ENCODE data around the gene DOK5.

The DOK5 gene

DNA sequence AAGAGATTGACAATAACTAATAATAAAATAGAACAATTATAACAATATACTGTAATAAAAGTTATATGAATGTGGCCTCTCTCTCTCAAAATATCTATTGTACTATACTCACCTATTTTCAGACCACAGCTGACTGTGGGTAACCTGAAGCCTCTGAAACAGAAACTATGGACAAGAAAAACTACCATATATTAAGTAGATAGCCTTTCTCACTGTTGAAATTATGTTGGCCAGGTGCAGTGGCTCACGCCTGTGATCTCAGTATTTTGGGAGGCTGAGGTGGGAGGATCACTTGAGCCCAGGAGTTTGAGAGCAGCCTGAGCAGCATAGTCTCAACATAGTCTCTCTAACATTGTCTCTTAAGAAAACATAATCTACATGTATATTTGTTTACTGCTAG, 89.9 kb downstream of the DOK5 start:
- DNase-seq = no peak

DNA sequence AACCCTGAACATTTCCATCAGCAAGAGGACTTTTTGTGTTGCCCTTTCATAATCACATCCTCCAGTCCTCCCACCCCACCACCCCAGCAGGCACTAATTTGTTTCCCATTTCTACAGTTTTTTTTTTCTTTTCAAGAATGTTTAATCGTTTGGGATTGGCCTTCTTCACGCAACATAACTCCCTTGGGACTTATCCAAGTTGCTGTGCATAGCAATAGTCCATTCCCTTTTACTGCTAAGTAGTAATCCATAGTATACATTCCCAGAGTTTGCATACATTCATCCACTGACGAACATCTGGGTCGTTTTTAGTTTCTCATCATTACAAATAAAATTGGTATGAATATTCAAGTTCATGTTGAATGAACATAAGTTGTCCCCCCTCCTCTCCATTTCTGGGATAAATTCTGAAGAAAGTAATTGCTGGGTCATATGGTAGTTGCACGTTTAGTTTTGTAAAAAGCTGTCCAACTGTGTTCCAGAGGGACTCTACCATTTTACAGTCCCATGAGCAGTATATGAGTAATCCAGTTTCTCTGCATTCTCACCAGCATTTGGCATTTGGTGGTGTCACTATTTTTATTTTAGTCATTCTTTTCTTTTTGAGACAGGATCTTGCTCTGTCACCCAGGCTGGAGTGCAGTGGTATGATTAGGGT, 90.8 kb downstream of the DOK5 start:
- no peak for DNase-seq

DNA sequence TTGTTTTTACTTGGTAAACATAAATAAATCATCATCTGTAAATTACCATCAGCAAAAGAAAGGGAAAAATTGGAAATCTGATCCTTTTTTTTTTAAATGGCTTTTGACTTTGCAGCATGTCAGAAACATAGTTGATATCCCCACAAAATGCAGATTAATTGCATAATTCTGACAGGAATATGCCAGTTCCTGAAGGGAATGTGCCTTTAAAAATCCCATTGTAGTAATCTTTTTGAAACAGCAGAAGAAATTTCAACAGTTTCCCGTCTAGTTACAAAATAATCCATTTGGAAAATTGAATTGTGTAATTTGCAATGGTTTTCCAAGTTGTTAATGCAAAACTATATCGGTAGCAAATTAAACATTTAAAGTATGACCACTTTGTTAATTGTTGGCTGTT, 95.2 kb downstream of the DOK5 start:
- no peak for DNase-seq

DNA sequence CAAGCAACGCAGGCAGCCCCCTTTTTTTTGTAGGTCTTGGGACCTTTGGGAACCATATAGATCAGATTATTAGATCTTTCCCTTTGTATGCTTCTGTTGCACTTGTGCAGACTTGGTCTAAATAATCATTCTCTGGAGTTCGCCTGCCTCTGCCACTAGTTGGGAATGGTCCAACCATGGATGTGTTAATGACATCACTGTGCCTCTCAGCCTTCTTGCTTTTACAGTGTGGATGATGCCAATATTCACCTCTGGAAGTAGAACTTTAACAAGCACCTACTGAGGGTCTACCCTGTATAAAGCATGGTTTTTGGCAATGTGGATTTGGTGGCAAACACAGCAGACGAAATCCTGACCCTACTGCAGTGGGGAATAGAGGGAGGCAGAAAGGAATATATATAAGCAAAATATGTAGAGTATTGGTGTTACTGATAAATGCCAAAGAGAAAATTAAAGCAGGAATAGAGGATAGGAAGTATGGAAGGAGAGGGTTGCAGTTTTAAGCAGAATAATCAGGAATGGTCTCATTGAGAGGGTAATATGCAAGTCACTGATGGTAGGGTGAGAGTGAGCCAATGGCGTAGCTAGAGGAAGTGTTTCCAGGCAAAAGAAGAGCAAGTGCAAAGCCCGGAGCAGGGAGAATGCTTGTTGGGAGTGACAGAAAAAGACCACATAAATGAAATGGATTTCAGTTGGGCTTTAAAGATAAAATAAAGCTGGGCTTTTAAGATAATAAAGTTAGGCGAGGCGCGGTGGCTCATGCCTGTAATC, 97.5 kb downstream of the DOK5 start:
- DNase-seq = no peak

DNA sequence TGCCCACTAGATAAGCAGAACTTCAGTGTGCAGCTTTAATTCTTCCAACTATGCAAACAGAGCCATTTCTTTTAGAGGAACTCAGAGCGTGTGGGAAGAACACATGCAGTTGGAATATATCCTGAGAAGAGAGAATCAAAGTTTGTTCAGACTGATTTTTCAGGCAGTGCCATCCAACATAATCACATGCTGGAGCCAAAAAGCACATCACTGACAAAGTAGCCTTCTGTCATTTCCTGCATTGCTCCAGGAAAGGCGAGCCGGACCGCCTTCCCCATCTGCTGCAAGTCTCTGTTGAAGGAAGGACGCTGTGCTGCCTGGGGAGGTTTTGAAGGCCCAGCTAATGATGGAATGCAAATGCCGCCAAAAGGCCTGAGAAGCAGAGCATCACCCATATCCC, 98.4 kb downstream of the DOK5 start:
- DNase-seq = no peak

DNA sequence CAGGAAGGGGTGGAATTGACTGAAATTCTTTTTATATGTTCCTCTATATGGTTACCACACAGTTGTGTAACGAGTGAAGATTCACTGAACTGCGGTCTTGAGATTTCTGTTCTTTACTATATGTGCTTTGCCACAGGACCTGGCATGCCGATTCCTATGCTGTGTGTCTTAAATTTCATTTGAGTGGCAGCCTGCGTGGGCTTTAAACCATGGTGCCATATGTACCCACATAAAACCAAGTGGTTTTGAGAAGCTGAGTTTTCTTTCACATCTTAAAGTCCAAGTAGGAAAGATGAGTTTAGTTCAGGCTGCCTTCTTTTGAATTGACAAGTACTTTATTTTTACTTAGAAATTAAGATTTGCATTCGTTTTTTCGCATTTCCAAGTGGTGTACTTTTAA, 101.1 kb downstream of the DOK5 start:
- no peak for DNase-seq

DNA sequence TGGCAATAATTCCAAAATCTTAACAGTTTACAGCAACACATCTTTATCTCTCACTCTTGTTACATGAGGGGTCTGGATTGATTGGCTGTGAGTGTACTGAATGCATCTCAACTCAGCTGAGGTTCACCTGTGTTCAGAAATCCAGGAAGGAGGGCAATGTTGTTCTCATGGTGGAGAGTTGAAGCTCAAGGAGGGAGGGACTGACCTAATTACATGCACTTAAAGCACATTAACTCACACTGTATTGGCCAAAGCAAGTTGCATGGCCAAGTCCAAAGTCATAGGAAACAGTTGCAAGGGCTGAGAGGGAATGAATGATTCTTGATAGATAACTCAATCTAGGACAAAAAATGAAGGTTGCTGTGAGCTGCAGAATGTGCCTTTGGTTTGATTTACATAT, 102.2 kb downstream of the DOK5 start:
- DNase-seq = no peak

DNA sequence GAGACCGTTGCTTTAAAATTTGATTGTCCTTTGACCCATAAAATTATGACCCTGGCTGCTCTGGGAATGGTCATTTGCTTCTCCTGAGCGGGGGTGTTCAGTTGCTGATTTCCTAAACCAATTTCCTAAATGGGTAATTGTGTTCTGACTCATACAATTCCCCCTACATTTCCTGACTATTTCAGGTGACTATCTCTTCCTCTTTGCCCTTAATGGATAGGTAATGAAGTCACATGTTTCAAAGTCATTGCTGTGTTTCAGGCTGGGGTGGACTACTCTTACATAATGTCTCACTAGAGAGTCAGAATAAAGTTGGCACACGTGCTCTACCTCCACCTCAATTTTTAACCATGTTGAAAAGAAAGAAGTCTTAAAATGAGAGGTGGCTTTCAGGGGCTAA, 109.8 kb downstream of the DOK5 start:
- no peak for DNase-seq

DNA sequence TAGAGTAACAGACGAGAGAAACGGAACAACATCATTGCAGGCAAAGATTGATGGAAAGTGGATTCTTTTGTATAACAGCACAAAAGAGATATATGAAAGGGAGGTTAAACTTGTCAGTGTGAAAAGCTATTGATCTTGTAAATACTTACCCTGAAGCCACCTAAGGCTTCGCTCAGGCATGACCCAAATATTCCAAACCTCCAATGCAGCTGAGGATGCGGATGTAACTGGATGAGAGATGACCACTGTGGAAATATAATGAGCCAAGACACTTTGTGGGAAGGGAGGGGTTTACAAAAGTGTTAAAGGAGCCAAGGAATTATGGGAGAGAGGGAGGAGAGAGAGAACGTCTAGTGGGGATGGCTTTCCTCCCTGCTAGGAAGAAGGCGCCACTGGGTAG, 112.0 kb downstream of the DOK5 start:
- no peak for DNase-seq

DNA sequence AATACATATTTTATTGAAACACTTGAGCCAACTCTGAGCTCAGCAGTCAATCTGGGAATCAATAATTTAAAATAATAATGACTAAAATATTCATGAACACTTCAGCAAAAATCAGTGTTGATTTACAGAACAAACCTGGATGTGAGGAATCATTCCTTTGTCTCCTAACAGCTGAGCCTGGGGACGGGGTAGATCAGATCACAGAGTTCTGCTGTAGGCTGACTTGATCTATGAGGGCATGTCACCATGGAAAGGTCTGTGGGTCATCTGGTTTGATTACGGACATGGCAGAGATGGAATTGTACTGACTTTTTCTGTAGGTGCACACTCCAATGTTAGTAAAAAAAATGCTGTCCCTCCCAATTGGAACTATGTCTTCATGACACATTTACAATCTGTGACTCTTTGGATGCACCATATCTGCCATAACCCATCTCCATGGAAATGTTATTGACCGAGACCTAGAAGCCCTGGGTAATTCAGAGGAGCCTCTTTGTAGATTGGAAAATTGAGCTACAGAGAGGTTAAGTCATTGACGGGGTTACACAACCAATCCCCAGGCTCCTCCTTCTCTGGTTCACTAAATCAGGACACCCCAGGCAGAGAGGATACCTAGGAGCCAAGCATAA, 114.1 kb downstream of the DOK5 start:
- DNase-seq = no peak

DNA sequence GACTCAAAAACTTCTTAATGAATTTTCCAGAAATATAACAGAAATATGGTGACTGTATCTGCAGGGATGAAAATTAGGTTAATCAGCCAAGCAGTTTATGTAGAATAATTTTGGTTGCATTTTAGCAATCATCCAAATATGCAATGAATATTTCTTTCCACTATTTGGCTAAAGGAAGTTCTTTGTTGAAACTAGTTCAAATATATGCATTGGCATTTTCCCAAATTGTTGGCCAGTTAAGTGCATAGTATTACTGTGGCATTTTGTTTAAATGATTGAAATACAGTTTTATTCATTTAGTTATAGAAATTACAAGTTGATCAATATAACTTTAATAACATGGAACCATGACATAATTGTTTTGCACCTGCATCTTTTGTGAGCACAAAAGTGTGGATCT, 115.5 kb downstream of the DOK5 start:
- no peak for DNase-seq

DNA sequence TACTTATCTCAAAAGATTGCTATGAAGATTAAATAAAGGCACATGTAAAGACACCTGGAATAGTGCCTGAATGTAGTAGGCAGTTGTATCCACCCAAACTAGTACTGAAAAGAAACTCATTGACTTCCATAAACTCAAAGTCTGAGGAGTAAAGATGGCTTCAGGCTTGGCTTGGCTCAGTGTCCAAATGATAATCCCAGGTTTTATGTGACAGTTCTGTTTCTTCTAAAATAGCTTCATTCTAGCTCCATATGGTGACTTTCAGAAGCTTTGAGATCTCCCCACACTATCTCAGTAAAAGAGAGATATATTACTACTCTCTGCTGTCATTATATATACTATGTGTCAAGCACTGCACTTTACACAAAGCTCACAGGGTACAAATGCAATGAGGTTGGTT, 121.3 kb downstream of the DOK5 start:
- DNase-seq = no peak

DNA sequence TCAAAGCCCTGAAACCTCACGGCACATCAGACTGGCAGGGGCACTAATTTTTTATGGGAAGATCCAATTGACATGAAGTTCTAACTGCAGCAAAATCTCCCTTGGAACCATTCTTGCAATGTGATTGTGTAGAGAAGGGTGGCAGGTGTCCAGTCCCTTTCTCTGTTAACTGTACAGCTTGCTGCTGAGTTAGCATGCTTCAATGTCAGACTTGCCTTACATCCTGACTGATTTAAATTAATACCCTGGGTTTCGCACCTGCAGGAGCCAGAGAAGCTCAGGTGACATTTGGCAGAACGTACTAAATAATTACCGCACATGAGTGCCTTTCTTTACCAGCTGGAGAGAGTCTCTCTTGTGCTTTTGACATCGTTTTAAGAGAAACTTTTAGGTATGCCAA, 123.0 kb downstream of the DOK5 start:
- no peak for DNase-seq

DNA sequence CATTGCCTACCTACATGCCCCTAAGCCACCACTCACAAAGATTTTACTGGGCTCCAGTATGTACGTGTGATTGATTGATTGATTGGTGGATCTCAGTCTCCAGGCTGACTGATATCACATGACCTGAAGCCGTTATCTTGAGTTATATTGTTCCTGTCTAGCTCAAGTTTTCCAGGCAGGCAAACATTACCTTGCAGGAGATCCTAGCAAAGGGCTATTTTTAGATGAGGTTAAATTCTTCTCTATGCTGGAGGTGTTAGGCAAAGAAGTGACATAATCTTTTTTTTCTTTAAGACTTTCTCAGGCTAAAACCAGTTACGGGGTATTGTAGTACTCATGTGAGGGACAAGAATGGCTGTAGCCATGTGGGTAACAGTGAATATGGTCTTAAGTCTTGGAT, 125.2 kb downstream of the DOK5 start:
- no peak for DNase-seq

DNA sequence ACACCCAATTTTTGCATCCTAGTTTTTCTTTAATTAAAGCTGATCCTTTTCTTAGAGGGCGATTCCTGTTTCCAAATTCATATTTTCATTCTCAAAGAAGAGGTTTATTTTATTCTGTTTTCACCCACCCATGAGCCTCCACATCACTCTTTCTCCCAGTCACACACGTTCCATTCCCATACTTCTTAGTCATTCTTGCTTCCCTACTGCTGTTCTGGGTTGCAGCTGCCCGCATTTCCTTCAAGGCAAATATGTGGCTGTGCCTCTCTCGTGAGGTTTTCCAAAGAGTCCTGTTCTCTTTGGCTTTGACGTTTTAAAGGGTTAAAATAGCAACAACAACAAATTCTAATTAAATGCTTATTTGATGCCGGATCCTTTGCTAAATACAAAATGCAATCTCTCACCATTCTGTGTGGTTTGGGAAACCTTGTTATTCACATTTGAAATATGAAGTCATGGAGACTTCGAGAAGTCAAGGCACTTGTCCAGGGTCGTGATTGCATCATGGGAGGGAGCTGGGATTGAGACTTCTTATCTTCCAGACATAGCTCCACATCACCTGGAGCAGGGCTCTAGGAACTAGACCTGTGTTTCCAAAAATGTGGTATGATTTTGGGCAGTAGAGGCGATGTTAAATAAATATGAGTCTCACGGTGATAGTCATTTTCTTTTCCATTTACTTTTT, 126.6 kb downstream of the DOK5 start:
- no peak for DNase-seq

DNA sequence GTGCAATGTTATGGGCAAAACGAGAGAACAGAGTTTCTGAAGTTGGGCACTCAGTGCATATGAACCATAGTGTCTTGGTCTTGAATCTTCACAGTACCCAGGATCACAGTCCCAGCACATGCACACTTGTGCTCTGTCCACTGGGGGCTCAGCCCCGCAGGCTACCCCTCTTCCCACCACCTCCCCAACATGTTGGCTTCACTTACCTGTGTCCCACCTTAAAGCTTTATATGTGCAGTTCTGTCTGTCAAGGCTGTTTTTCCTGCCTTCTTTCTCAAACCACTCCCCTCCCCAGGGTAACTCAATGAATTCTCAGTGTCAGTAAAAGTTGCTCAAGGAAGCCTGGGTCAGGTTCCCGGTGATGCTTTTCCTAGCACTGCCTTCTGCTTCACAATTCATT, 129.9 kb downstream of the DOK5 start:
- no peak for DNase-seq

DNA sequence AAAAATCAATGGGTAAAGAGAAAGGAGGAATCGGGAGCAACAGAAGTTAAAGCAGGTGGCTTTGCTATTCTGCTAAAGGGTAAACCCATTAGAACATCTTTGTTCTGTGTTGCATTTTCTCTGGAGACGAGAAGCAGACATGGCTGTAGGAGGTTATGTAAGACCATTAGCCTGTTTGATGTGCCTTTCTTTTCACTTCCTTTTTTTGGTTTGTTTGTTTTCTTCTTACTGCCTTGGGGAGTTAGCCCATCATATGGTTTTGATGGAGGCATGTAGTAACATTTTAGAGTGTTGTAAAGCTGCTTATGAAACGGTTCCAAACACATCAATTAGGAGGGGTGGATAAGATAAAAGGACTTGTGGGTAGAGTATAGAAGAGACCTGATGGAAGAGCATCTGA, 131.0 kb downstream of the DOK5 start:
- no peak for DNase-seq

DNA sequence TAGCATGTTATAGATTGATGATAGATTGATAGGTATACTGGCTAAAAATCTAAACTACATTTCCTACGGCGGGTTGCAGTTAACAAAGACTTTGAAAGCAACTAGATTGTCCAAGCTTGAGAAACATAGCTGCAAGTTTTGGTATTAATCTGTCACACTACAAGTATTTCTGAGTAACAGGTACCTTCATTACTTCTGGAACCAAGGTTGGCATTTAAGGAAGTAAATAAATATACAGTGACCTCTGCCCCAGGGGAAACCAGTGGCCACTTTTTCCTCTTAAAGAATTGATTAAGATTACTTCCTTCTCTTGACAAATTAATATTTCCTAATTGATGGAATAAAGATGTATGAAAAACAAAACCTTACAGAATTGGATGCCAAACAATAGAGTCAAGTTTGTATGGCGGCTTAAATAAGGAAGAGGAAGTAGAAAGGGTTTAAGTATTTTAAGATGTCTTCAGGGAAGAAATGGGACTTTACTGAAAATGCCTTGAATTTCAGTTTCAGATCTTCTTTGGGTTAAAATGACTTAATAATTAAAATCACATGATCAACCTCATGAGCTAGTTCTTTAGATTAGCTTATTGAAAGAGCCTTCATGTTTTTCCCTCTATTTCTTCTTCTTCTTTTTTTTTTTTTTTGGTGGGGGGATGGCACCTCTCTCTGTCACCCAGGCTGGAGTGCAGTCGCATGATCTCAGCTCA, 132.8 kb downstream of the DOK5 start:
- DNase-seq = no peak

DNA sequence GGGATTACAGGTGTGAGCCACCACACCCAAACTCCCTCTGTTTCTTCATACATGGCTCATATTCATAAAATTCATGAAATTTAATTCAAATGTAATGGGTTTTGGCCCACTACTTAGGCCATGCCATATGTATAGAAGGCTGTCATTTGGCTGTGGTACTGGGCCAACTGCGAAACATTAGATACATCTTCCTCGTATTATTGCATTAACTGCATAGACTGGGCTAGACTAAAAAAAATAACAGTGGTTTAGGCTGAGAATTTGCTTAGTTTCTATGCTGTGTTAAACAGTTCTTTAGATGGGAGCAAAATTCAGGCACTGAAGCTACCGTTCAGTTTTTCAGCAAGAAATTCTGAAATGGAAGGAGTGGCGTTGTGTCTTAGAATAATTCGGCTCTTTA, 133.6 kb downstream of the DOK5 start:
- DNase-seq = no peak

DNA sequence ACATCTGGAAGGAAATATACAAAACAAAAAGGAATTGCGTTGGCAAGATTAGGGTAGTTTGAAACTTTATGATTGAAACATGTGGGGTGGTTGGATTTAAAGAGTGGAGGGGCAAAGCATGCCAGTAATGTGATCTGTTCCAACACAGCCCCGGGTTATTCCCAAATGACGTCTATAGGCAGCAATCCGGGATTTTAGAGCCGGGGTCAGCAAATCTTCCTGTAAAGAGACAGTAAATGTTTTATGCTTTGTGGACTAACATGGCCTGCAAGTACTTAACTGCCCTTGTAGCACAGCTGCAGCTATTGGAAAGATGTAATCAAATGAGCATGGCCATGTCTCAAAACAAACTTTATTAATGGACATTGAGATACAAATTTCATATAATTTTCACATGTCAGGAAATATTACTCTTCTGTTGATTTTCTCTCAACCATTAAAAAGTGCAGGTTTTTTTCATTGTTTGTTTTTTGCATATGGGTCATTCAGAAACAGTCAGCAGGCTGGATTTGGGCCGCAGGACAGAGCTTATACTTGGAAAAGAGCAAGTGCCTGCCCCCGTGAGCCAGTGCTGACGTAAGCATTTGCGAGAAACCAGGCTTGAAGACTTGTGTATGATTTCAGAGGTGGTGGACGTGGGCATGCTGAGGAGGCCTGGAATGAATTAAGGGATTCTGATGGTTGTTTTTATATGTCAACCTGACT, 136.5 kb downstream of the DOK5 start:
- DNase-seq = no peak

DNA sequence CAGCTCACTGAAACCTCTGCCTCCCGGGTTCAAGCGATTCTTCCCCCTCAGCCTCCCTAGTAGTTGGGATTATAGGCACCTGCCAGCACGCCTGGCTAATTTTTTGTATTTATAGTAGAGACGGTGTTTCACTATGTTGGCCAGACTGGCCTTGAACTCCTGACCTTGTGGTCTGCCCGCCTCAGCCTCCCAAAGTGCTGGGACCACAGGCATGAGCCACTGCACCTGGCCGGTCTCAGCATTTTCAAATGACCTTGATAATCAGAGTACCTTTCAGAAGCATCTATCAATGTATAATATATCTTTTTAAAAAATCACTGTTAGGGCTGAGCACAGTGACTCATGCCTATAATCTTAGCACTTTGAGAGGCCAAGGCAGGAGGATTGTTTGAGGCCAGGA, 143.0 kb downstream of the DOK5 start:
- DNase-seq = no peak

DNA sequence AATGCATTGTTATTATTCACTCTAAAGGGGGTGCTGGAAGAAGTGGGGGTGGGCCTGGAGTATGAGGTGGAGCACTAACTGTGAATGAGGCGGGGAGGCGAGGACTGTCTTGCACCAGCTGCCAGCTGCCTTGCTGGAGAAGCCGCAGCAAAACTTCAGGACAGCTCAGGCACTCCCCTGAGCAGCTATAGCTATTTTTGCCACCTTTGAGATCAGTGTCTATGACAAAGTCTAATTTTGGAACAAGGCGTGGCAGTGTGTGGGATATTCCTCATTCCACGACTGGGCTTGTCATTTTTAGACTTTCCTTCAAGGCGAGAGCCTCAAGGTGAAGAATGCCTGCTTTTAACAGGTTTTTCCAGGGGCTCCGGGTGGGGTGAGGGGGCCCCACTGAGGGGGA, 143.8 kb downstream of the DOK5 start:
- DNase-seq = no peak

DNA sequence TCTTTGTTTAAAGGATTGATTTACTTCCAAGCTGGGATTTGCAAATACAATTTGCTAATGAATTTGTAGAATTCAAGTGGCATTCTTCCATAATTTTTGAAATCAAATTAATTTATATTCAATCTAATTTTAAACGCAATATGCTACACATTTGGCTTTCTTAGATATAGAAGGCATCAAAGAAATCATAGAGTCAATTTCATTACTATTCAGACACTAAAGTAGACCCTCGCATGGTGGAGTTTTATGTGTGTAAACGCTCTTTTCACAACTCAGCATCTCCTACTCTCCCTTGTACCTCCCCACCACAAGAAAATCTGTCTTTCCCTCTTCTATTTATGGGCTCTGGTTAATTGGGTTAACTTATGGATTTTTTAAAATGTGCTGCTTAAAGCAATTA, 144.3 kb downstream of the DOK5 start:
- DNase-seq = no peak
